ENCODE measurements around the gene PPP2R2C.

Gene PPP2R2C

DNA sequence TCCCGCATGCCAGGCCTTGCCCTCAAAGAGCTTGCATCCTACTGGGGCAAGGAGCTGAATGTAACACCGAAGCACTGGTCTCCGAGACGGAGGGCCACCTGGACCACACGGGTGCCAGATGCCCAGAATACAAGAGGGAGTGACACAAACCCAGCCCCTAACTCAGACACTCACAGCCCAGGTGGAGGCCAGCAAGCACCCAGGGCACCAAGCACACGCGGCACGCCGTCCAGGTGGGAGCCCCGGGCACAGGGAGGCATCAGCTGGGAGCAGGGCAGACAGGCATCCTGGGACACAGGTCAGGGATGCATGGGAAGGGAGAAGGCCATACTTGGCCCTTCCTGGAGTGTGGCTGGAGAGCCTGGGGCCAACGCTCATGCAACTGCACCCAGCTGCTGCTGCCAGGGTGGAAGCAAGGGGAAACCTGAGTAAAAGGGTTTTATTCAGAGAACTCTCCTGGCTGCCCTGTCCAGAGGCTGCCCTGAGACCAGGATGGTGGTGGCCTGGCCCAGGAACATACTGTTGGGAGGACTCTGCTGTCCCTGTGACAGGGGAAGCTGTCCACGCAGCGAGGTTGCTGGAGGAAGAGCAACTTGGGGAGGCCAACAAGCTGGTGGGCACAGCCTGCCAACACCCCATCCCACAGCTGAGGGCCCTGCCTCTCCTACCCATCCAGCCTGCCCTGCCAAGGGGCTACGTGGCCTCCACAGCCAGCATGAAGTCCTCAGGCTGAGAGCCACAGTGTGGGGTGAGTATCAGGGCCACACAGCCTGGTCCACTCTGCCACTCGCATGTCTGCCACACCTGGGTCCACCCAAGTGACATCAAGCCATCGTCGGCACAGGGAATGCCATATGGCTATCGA is 22.2 kb upstream of the PPP2R2C start:
- no peaks in the 10 kb centered on the region for H3K79me2 ChIP-seq (ENCODE audit: control insufficient read depth, insufficient read depth, low read length, unreplicated experiment)
- H2AFZ ChIP-seq (ENCODE audit: low read length, unreplicated experiment): no peak overlapping the region
- H3K4me1 ChIP-seq (ENCODE audit: control insufficient read depth, insufficient read depth, low read length, unreplicated experiment): no peaks in the 10 kb centered on the region
- H3K27ac ChIP-seq (ENCODE audit: low read depth, low read length): no peak overlapping the region
- peaks cover 80% of the 10 kb centered on the region for H3K27me3 ChIP-seq (ENCODE audit: insufficient read depth, low read length)
- no peaks in the 10 kb centered on the region for H3K36me3 ChIP-seq (ENCODE audit: insufficient read depth, low read length)
- H3K4me3 ChIP-seq (ENCODE audit: low read depth, low read length): no peak overlapping the region

DNA sequence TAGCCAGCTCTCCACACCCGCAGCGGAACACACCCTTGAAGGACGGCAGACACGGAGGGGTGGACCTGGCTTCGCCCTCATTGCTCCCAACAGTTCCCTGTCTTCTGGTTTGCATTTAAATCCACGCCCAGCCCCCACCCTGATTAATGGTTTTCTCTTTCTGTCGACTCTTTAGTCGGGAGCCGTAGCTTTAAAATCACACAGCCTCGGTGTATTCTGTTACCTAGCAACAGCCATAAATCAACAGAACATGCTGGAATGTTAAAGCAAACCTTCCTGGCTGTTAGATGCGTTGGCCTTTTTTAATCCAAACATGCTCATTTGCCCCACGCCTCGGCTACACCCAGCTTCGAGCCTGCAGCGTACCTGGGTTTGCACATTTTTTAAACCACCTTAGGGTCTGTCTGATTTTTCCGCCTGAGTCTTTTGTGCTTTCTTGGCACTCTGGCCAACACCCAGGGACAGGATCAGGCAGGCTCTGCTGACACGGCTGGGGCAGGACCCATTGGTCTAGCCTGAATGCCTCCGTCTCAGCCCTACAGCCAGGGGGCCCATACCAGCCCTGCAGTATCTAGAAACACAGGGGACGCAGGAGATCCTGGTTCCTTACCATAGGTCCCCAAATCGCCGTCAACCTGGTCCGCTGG is 21.4 kb upstream of the PPP2R2C start:
- Histone ChIP-seq H3K4me3 (ENCODE audit: low read depth, low read length) (peak overlapping the region; percentile 26; the same call in 1 of the 2 replicates), H3K79me2 (ENCODE audit: control insufficient read depth, insufficient read depth, low read length, unreplicated experiment) (no peaks in the 10 kb centered on the region), H2AFZ (ENCODE audit: low read length, unreplicated experiment) (no peak overlapping the region), H3K27ac (ENCODE audit: low read depth, low read length) (no peak overlapping the region), H3K27me3 (ENCODE audit: insufficient read depth, low read length) (peaks cover 80% of the 10 kb centered on the region), H3K36me3 (ENCODE audit: insufficient read depth, low read length) (no peaks in the 10 kb centered on the region), H3K4me1 (ENCODE audit: control insufficient read depth, insufficient read depth, low read length, unreplicated experiment) (no peaks in the 10 kb centered on the region)

DNA sequence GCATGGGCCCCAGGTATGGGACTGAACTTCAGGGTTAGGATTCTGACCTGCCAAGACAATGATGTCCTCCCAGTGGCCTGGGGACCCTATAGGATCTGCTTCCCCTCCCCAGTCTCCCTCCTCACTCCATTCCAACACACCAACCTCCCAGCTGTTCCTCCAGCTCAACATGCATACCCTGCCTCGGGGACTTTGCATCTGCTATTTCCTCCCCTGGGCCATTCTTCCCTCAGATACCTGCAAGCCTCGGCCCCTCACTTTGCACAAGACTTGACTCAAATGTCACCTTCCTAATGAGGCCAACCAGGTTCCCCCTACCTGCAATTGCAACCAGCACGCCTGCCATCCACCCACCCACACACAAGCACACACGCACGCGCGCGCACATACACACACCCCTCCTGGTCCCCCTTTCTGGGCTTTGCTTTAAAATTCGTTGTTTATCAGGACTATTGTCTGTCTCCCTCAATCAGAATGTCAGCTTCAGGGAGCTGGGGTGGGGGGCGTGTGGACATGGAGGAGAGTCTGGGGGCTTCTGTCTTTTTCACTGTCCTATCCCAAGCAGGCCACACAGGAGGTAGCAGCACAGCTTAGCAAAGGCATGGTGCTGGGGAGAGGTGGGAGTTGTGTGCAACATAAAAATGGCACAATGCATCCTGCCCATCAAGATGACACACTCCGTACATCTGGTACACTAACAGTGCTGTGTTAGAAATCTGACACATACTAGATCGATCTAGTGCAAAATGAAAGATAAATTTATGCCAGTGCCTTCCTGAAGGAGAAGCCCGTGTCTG is 20.6 kb upstream of the PPP2R2C start:
- Histone ChIP-seq H3K27ac (ENCODE audit: low read depth, low read length) (no peak overlapping the region), H3K36me3 (ENCODE audit: insufficient read depth, low read length) (no peaks in the 10 kb centered on the region), H3K79me2 (ENCODE audit: control insufficient read depth, insufficient read depth, low read length, unreplicated experiment) (no peaks in the 10 kb centered on the region), H3K4me1 (ENCODE audit: control insufficient read depth, insufficient read depth, low read length, unreplicated experiment) (no peaks in the 10 kb centered on the region), H2AFZ (ENCODE audit: low read length, unreplicated experiment) (no peak overlapping the region), H3K27me3 (ENCODE audit: insufficient read depth, low read length) (peaks cover 80% of the 10 kb centered on the region), H3K4me3 (ENCODE audit: low read depth, low read length) (peak overlapping the region; percentile 26; the same call in 1 of the 2 replicates)

DNA sequence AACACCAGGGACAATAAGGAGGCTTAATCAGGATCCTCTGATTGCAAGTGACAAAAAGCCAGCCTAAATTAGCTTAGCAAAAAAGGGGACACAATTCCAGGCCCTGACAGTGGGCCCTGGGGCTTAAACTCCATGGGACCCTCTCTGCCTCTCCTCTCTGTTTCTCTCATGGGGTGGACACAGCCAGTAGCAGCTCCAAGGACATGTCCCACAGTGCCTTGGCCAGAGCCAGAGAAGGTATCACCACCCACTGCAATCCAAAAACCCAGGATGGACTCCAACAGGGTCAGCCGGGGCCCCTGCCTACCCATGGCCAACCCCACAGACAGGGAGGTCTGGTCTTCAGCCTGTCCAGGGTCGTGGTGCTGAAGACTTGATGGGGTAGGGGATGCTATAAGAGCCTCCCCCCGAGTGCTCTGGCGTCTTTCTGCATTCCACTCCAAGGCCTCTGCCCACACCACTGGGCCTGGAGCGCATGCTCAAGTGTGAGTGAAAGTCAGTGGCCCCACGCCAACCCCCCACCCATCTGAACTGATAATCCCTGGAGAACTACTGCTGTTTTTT is 19.7 kb upstream of the PPP2R2C start:
- no peak overlapping the region for H3K27ac ChIP-seq (ENCODE audit: low read depth, low read length)
- H3K4me3 ChIP-seq (ENCODE audit: low read depth, low read length): no peak overlapping the region
- H2AFZ ChIP-seq (ENCODE audit: low read length, unreplicated experiment): no peak overlapping the region
- no peaks in the 10 kb centered on the region for H3K79me2 ChIP-seq (ENCODE audit: control insufficient read depth, insufficient read depth, low read length, unreplicated experiment)
- H3K36me3 ChIP-seq (ENCODE audit: insufficient read depth, low read length): no peaks in the 10 kb centered on the region
- H3K4me1 ChIP-seq (ENCODE audit: control insufficient read depth, insufficient read depth, low read length, unreplicated experiment): no peaks in the 10 kb centered on the region
- H3K27me3 ChIP-seq (ENCODE audit: insufficient read depth, low read length): peaks cover 80% of the 10 kb centered on the region

DNA sequence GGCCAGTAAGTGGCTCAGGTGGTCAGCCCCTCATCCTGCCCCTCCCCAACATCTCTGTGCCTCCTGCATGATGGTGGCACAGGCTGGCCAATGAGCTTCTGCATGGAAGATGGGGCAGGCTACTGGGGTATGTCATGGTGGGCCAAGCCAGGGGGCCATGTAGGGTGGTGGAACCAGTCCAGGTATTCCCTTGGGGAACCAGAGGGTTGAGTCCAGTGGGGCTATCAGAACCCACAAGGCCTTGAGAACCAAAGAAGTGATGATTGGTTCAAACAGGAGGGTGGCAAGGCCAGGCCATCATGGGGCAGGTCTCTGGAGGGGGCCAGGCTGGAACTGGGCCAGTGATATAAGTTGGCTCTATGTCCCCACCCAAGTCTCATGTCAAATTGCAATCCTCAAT is 18.8 kb upstream of the PPP2R2C start:
- H3K27ac ChIP-seq (ENCODE audit: low read depth, low read length): no peak overlapping the region
- no peaks in the 10 kb centered on the region for H3K4me1 ChIP-seq (ENCODE audit: control insufficient read depth, insufficient read depth, low read length, unreplicated experiment)
- H2AFZ ChIP-seq (ENCODE audit: low read length, unreplicated experiment): no peak overlapping the region
- no peaks in the 10 kb centered on the region for H3K36me3 ChIP-seq (ENCODE audit: insufficient read depth, low read length)
- H3K4me3 ChIP-seq (ENCODE audit: low read depth, low read length): no peak overlapping the region
- H3K79me2 ChIP-seq (ENCODE audit: control insufficient read depth, insufficient read depth, low read length, unreplicated experiment): no peaks in the 10 kb centered on the region
- peaks cover 82% of the 10 kb centered on the region for H3K27me3 ChIP-seq (ENCODE audit: insufficient read depth, low read length)

DNA sequence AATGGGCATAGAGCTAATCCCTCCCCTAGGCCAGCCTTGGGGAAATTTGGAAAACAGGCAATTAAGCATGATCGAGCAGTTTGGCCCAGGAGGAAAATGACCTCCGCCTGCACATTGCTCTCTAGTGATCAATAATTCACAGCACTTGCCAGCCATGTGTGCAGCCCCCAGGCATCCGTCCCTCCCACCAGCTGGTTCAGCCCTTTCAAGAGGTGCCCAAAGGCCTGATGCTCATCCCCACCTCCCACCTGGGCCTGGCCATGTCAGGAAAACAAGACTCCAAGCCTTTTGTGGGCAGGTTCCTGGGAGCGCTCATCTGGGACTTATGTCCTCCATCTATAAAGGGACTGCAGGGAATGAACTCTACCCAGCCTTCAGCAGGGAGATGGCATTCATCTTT is 17.5 kb upstream of the PPP2R2C start:
- Histone ChIP-seq H3K4me3 (ENCODE audit: low read depth, low read length) (no peak overlapping the region), H3K36me3 (ENCODE audit: insufficient read depth, low read length) (no peaks in the 10 kb centered on the region), H3K79me2 (ENCODE audit: control insufficient read depth, insufficient read depth, low read length, unreplicated experiment) (no peaks in the 10 kb centered on the region), H3K27ac (ENCODE audit: low read depth, low read length) (no peak overlapping the region), H3K4me1 (ENCODE audit: control insufficient read depth, insufficient read depth, low read length, unreplicated experiment) (no peaks in the 10 kb centered on the region), H3K27me3 (ENCODE audit: insufficient read depth, low read length) (peaks cover 82% of the 10 kb centered on the region), H2AFZ (ENCODE audit: low read length, unreplicated experiment) (no peak overlapping the region)

DNA sequence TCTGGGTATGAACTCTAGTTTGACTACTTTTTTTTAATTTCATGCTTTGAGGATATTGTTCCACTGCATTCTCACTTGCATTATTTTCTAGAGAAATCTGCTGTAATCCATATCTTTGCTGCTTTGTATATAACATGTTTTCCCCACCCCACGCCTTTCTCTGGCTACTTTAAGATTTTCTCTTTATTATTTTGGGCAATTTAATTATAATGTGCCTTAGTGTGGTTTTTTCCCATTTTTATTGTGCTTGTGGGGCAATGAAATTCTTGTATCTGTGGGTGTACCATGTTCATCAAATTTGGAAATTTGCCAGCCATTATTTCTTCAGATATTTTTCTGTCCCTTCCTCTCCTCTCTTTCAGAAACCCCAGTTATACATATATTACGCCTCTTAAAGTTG is 15.1 kb upstream of the PPP2R2C start:
- H3K36me3 ChIP-seq (ENCODE audit: insufficient read depth, low read length): no peaks in the 10 kb centered on the region
- H3K27me3 ChIP-seq (ENCODE audit: insufficient read depth, low read length): peaks cover 82% of the 10 kb centered on the region

DNA sequence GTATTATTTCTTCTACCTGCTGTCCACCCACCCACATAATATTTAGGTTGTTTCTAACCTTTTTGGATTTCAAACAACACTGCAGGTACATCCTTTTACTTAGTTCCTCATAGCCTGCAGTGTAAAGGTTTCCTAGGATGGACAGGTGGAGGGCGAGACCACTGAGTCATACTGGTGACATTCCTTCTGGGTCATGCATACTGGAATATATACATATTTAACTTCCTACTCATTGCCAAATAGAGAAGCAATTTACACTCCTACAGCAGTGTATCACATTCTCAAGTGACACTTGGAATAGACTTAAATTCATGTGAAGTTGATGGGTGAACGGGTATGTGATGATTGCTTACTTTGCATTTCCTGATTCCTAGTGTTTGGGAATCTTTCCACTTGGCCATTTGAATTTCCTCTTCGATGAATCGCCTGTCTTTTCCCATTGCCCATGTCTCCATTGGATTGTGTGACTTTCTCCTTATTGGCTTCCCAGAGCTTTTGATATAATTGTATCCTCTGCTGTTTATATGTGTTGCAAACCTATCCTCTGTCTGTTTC is 8.2 kb upstream of the PPP2R2C start:
- Histone ChIP-seq H3K4me1 (ENCODE audit: control insufficient read depth, insufficient read depth, low read length, unreplicated experiment) (peaks cover 3% of the 10 kb centered on the region), H3K27ac (ENCODE audit: low read depth, low read length) (no peak overlapping the region), H3K4me3 (ENCODE audit: low read depth, low read length) (no peak overlapping the region), H3K79me2 (ENCODE audit: control insufficient read depth, insufficient read depth, low read length, unreplicated experiment) (no peaks in the 10 kb centered on the region), H2AFZ (ENCODE audit: low read length, unreplicated experiment) (no peak overlapping the region), H3K36me3 (ENCODE audit: insufficient read depth, low read length) (no peaks in the 10 kb centered on the region), H3K27me3 (ENCODE audit: insufficient read depth, low read length) (peaks cover 93% of the 10 kb centered on the region)

More for the DNA sequence above, 15.1 kb upstream of the PPP2R2C start:
- Histone ChIP-seq H2AFZ (ENCODE audit: low read length, unreplicated experiment) (no peak overlapping the region), H3K4me3 (ENCODE audit: low read depth, low read length) (no peak overlapping the region), H3K79me2 (ENCODE audit: control insufficient read depth, insufficient read depth, low read length, unreplicated experiment) (no peaks in the 10 kb centered on the region), H3K27ac (ENCODE audit: low read depth, low read length) (no peak overlapping the region), H3K4me1 (ENCODE audit: control insufficient read depth, insufficient read depth, low read length, unreplicated experiment) (no peaks in the 10 kb centered on the region)

DNA sequence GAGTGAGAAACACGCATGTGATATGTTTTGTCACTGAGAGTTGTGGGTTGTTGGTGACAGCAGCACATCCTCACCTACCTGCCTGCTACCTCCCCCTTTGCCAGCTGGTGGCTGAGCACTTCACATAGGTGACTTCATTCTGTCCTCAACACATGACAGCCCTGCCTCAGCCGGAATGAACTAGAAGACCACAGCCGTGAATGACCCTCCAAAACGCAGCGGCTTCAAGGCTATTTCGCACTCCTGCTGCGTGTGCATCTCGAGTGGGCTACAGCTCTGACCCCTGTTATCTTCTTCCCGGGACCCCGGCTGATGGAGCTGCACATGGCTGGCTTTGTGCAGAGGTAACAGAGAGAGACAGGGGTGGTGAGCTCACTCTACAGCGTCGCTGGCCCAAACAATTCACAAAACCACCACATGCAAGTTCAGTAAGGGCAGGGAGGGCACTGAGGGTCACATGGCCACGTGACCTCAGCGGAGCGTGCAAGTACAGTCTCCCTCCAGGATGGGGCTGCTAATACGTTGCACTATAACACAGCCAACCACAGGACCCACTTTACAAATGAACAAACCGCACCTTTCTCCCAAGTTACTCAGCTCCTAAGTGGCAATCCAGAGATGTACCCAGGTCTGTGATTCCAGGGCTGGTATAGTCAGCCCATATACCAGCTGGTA is 6.3 kb upstream of the PPP2R2C start:
- peaks cover 81% of the 10 kb centered on the region for H3K27me3 ChIP-seq (ENCODE audit: insufficient read depth, low read length)
- H3K4me1 ChIP-seq (ENCODE audit: control insufficient read depth, insufficient read depth, low read length, unreplicated experiment): peaks cover 3% of the 10 kb centered on the region
- no peak overlapping the region for H2AFZ ChIP-seq (ENCODE audit: low read length, unreplicated experiment)
- H3K4me3 ChIP-seq (ENCODE audit: low read depth, low read length): no peak overlapping the region
- H3K27ac ChIP-seq (ENCODE audit: low read depth, low read length): no peak overlapping the region
- H3K79me2 ChIP-seq (ENCODE audit: control insufficient read depth, insufficient read depth, low read length, unreplicated experiment): no peaks in the 10 kb centered on the region
- no peaks in the 10 kb centered on the region for H3K36me3 ChIP-seq (ENCODE audit: insufficient read depth, low read length)

DNA sequence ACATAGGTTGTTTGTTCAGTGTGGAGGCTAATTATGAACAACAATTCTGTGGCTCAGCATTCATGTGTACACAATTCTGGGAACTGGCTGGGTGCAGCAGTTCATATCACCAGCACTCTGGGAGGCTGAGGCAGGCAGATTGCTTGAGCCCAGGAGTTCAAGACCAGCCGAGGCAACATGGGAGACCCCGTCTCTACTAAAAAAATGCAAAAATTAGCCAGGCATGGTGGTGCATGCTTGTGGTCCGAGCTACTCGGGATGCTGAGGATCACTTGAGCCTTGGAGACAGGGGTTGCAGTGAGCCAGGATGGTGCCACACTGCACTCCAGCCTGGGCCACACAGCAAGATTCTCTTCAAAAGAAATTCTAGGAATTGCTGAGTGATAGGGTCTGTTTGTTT is 4.5 kb upstream of the PPP2R2C start:
- Histone ChIP-seq H3K79me2 (ENCODE audit: control insufficient read depth, insufficient read depth, low read length, unreplicated experiment) (no peaks in the 10 kb centered on the region), H3K27me3 (ENCODE audit: insufficient read depth, low read length) (peaks cover 76% of the 10 kb centered on the region), H3K4me1 (ENCODE audit: control insufficient read depth, insufficient read depth, low read length, unreplicated experiment) (peaks cover 3% of the 10 kb centered on the region), H2AFZ (ENCODE audit: low read length, unreplicated experiment) (no peak overlapping the region), H3K27ac (ENCODE audit: low read depth, low read length) (no peak overlapping the region), H3K36me3 (ENCODE audit: insufficient read depth, low read length) (no peaks in the 10 kb centered on the region), H3K4me3 (ENCODE audit: low read depth, low read length) (no peak overlapping the region)
